PFSK-1 (cell line): ENCODE measurements around the gene ABHD15.

Experiments used
- FOXP2 ChIP-seq: optimal IDR thresholded peaks from 2 replicates; pipeline ENCODE3; 2011; ENCODE audit warnings: borderline replicate concordance, control low read depth, inconsistent platforms; ENCODE audit not compliant: insufficient read depth; ENCODE audit errors: extremely low read length, extremely low read depth
- POLR2AphosphoS5 ChIP-seq: IDR thresholded peaks from 2 replicates; pipeline ENCODE4 v1.6.1; 2012; ENCODE audit warnings: low read depth, mild to moderate bottlenecking, control low read depth, low read length, moderate library complexity
- REST ChIP-seq, 2 experiments: IDR thresholded peaks; 2 replicates each; pipeline versions ENCODE4 v1.6.1 to v1.8.0; 2011 to 2012; ENCODE audit warnings: low read depth in 2 of 2, low read length in 2 of 2, control low read depth in 1 of 2, inconsistent platforms in 1 of 2, mild to moderate bottlenecking in 1 of 2, moderate library complexity in 1 of 2; ENCODE audit not compliant: insufficient read depth in 1 of 2
- SIN3A ChIP-seq: IDR thresholded peaks from 2 replicates; pipeline ENCODE4 v1.6.1; 2012; ENCODE audit warnings: mild to moderate bottlenecking, low read length, moderate library complexity, borderline replicate concordance; ENCODE audit not compliant: insufficient read depth
- TAF1 ChIP-seq: IDR thresholded peaks from 2 replicates; pipeline ENCODE4 v1.6.1; 2012; ENCODE audit warnings: low read length, control low read depth, borderline replicate concordance; ENCODE audit not compliant: insufficient read depth

The ABHD15 gene

GRCh38 chr17:29588562-29589411, 21.9 kb upstream of the ABHD15 start:
- TF ChIP-seq POLR2AphosphoS5 (no peak), TAF1 (0 out of 2 replicates have a peak, but pooled peaks have one; percentile 2)

- TF ChIP-seq TAF1: no peak
- no peak for TF ChIP-seq POLR2AphosphoS5
- TF ChIP-seq SIN3A: no peak; the same call in 1 of the 2 replicates
- no peak for TF ChIP-seq FOXP2
- TF ChIP-seq REST (IDR thresholded peaks at IDR 0.05; ENCODE audit: insufficient read depth in 1 of 2, low read depth in 2 of 2, low read length in 2 of 2): no peak
These were observed 21.3 kb upstream of the ABHD15 start for GRCh38 chr17:29588017-29588561.

- TF ChIP-seq FOXP2: no peak
- TF ChIP-seq TAF1: no peak
- no peak for TF ChIP-seq SIN3A
- TF ChIP-seq REST (IDR thresholded peaks at IDR 0.05; ENCODE audit: insufficient read depth in 1 of 2, low read depth in 2 of 2, low read length in 2 of 2): no peak
These were observed 20.8 kb upstream of the ABHD15 start for GRCh38 chr17:29587591-29587990.

- TF ChIP-seq POLR2AphosphoS5: no peak
- TF ChIP-seq TAF1: no peak
- no peak for TF ChIP-seq REST (IDR thresholded peaks at IDR 0.05; ENCODE audit: insufficient read depth in 1 of 2, low read depth in 2 of 2, low read length in 2 of 2)
- TF ChIP-seq SIN3A: no peak
- TF ChIP-seq FOXP2: no peak
These were observed 20.0 kb upstream of the ABHD15 start for GRCh38 chr17:29586676-29587469.

GRCh38 chr17:29585080-29585751, 18.4 kb upstream of the ABHD15 start:
- no peak for TF ChIP-seq SIN3A
- TF ChIP-seq REST (IDR thresholded peaks at IDR 0.05; ENCODE audit: insufficient read depth in 1 of 2, low read depth in 2 of 2, low read length in 2 of 2): no peak
- TF ChIP-seq POLR2AphosphoS5: no peak
- no peak for TF ChIP-seq TAF1
- TF ChIP-seq FOXP2: no peak
